ENCODE measurements around the gene CLEC2A.
"Not testable (repeated sequence)": the region's sequence is repeated elsewhere in the genome, so short reads cannot be mapped to it uniquely, and the experiment has no call there.

- not testable (repeated sequence) for TF ChIP-seq CTCF (IDR thresholded peaks at IDR 0.05 in 2 of 3, conservative IDR thresholded peaks at IDR 0.05 in 1 of 3; ENCODE audit: borderline replicate concordance in 1 of 3, insufficient read depth in 1 of 3, low read depth in 2 of 3, low read length in 2 of 3); EZH2 (IDR thresholded peaks at IDR 0.05); SRF (IDR thresholded peaks at IDR 0.05; ENCODE audit: low read depth); REST (IDR thresholded peaks at IDR 0.05; ENCODE audit: low read depth); JUND (IDR thresholded peaks at IDR 0.05); POLR2AphosphoS5 (IDR thresholded peaks at IDR 0.05; ENCODE audit: low read depth, low read length); POLR2A (IDR thresholded peaks at IDR 0.05; ENCODE audit: borderline replicate concordance, extremely low read depth, insufficient read depth, insufficient read length)
Observed at GRCh38 chr12:9976626-9977025, 44.5 kb upstream of the CLEC2A start.
